VCaP (cell line): ENCODE results near the gene TBC1D25.

ENCODE experiments used
- H3K27ac ChIP-seq: fragments of 450-650 bp; 2 replicates; pipeline ENCODE4 v1.5.1; 2017
- CTCF ChIP-seq: fragments of 450-650 bp; conservative IDR thresholded peaks from 2 replicates; pipeline ENCODE4 v1.5.1; 2017; ENCODE audit warnings: mild to moderate bottlenecking, moderate library complexity

The TBC1D25 gene

GRCh38 chrX:48497871-48498270 is 41.6 kb upstream of the TBC1D25 start:
- no peak overlapping the region for H3K27ac ChIP-seq
- TF ChIP-seq CTCF = no peak

- TF ChIP-seq CTCF = no peak
- H3K27ac ChIP-seq = no peak overlapping the region
These were observed 41.1 kb upstream of the TBC1D25 start for GRCh38 chrX:48498374-48498809.

- H3K27ac ChIP-seq = no peak overlapping the region
- no peak for TF ChIP-seq CTCF
These were observed 35.3 kb upstream of the TBC1D25 start for GRCh38 chrX:48504261-48504660.

GRCh38 chrX:48505481-48505880 is 34.0 kb upstream of the TBC1D25 start:
- no peak for TF ChIP-seq CTCF
- H3K27ac ChIP-seq = no peak overlapping the region

GRCh38 chrX:48507246-48507645 is 32.3 kb upstream of the TBC1D25 start:
- no peak for TF ChIP-seq CTCF
- H3K27ac ChIP-seq = no peak overlapping the region

GRCh38 chrX:48508400-48509244 is 30.9 kb upstream of the TBC1D25 start, which contains the start of gene PORCN:
Gene PORCN (plus strand): TSS chrX:48508992. CDS start chrX:48509821, 829 bp downstream.
- peak within 1 kb of the TSS; percentile 9; the same call in 1 of the 2 replicates for H3K27ac ChIP-seq
- TF ChIP-seq CTCF = no peak

- TF ChIP-seq CTCF = no peak
- peak overlapping the region; percentile 9; the same call in 1 of the 2 replicates for H3K27ac ChIP-seq
These were observed 30.3 kb upstream of the TBC1D25 start for GRCh38 chrX:48509245-48509590.
